OCI-LY7 (cell line): ENCODE data around the gene DDX23. TPM values are rescaled to one million over a fixed set of nuclear protein-coding genes. Genes with fewer than 3 reads are reported as not detected.

Experiments used
- BruUV-seq: library from RNA; stranded (reverse); fragments of 400-500 nt; replicated peaks from 2 replicates; lab custom pipeline; 2021; lab: Mats Ljungman, UMichigan
- CTCF ChIA-PET: fragments of 300-600 bp; sonication (Branson Sonifier 250); formaldehyde crosslinking; loops from one replicate; lab custom pipeline; 2022; ENCODE audit warnings: antibody characterized with exemption; ENCODE audit not compliant: unreplicated experiment; lab: Charles Lee
- POLR2A ChIA-PET: fragments of 300-600 bp; sonication (Branson Sonifier 250); formaldehyde crosslinking; loops from one replicate; lab custom pipeline; 2022; ENCODE audit warnings: antibody characterized with exemption; lab: Charles Lee
- DNase-seq: peaks from one replicate; pipeline ENCODE4 v3.0.0-alpha.2; 2015; ENCODE audit warnings: low spot score
- H2AFZ ChIP-seq: fragments of 200-600 bp; sonication (generic), shearing (Covaris generic); 2 replicates; pipeline ENCODE4 v1.6.1; 2014; ENCODE audit warnings: mild to moderate bottlenecking, antibody characterized with exemption, low read length, moderate library complexity
- H3K27ac ChIP-seq: fragments of 200-600 bp; sonication (generic); 2 replicates; pipeline ENCODE4 v1.5.1; 2014; ENCODE audit warnings: mixed run types, low read depth, mild to moderate bottlenecking, moderate library complexity, low read length, inconsistent platforms; ENCODE audit not compliant: poor library complexity, severe bottlenecking
- H3K36me3 ChIP-seq: fragments of 200-600 bp; sonication (generic); 2 replicates; pipeline ENCODE4 v1.6.1; 2014; ENCODE audit warnings: mild to moderate bottlenecking, antibody characterized with exemption, low read length, moderate library complexity, mixed read lengths; ENCODE audit not compliant: insufficient read depth
- H3K4me1 ChIP-seq: fragments of 200-600 bp; sonication (generic); 2 replicates; pipeline ENCODE4 v1.5.1; 2014; ENCODE audit warnings: mild to moderate bottlenecking, low read length; ENCODE audit not compliant: insufficient read depth, poor library complexity, severe bottlenecking
- H3K4me2 ChIP-seq: fragments of 200-600 bp; sonication (generic); 2 replicates; pipeline ENCODE4 v1.6.1; 2014; ENCODE audit warnings: mild to moderate bottlenecking, low read length
- H3K4me3 ChIP-seq: fragments of 200-600 bp; sonication (generic); 2 replicates; pipeline ENCODE4 v1.5.1; 2014; ENCODE audit warnings: mild to moderate bottlenecking, low read depth, low read length; ENCODE audit not compliant: poor library complexity, severe bottlenecking
- H3K79me2 ChIP-seq: fragments of 200-600 bp; sonication (generic); 2 replicates; pipeline ENCODE4 v1.6.1; 2016; ENCODE audit warnings: low read depth, mild to moderate bottlenecking, low read length, moderate library complexity, mixed read lengths; ENCODE audit not compliant: insufficient read depth
- H3K9me2 ChIP-seq: fragments of 200-600 bp; sonication (generic); 2 replicates; pipeline ENCODE4 v1.6.1; 2016; ENCODE audit warnings: mild to moderate bottlenecking, low read length, mixed read lengths; ENCODE audit not compliant: insufficient read depth
- H3K9me3 ChIP-seq: fragments of 200-600 bp; sonication (generic); 2 replicates; pipeline ENCODE4 v1.6.1; 2014; ENCODE audit warnings: mild to moderate bottlenecking, mixed run types, low read length, mixed read lengths
- H4K20me1 ChIP-seq: fragments of 200-600 bp; sonication (generic); 2 replicates; pipeline ENCODE4 v1.6.1; 2014; ENCODE audit warnings: mild to moderate bottlenecking, antibody characterized with exemption, low read length, moderate library complexity, mixed read lengths; ENCODE audit not compliant: insufficient read depth
- CTCF ChIP-seq: fragments of 200-600 bp; sonication (generic); conservative IDR thresholded peaks from 2 replicates; pipeline ENCODE4 v1.5.1; 2014; ENCODE audit warnings: mild to moderate bottlenecking, antibody characterized with exemption, low read length, moderate library complexity, mixed read lengths
- EZH2phosphoT487 ChIP-seq: fragments of 200-600 bp; sonication (generic); IDR thresholded peaks from 2 replicates; pipeline ENCODE4 v1.6.1; 2018; ENCODE audit warnings: low read depth, borderline replicate concordance, mild to moderate bottlenecking, mixed run types, antibody characterized with exemption, low read length, moderate library complexity, mixed read lengths
- intact Hi-C: fragments of 100-400 bp; cut with micrococcal nuclease; formaldehyde crosslinking; loops from one replicate; pipeline ENCODE4 v1.10.0; 2022; ENCODE audit not compliant: unreplicated experiment
- total RNA-seq, 2 experiments: library from RNA; depleted of rRNA in 1 of 2; stranded (reverse); fragments of >200 nt in 1 of 2; shearing (Covaris generic) in 1 of 2; gene quantifications; 2 replicates each; pipeline ENCODE4 v1.2.3, GENCODE V29; 2014 to 2022

Gene DDX23
- total RNA-seq, 2 experiments from 2014 or later = 91.1 to 119 TPM

GRCh38 chr12:48828841-48829575, 23.0 kb downstream of the DDX23 start:
- ChIA-PET CTCF (interaction anchor here (1.2 kb wide), 1 partner anchor 14 kb away, joined by 5 read pairs; no protein-coding TSS in a partner anchor), POLR2A (no interaction called here)
- H3K79me2 ChIP-seq = no peaks in the 10 kb centered on the region
- no peaks in the 10 kb centered on the region for H3K9me2 ChIP-seq
- no peak overlapping the region for H2AFZ ChIP-seq
- H3K4me1 ChIP-seq = no peaks in the 10 kb centered on the region
- H3K4me2 ChIP-seq = no peak overlapping the region
- TF ChIP-seq EZH2phosphoT487 (no peak), CTCF (no peak)
- DNase-seq = no peak
- H3K36me3 ChIP-seq = peaks cover 66% of the 10 kb centered on the region
- intact Hi-C loops = no loop called here
- no peaks in the 10 kb centered on the region for H4K20me1 ChIP-seq
- H3K9me3 ChIP-seq = no peaks in the 10 kb centered on the region
- H3K27ac ChIP-seq = no peak overlapping the region
- no peak overlapping the region for H3K4me3 ChIP-seq
- BruUV-seq = no TSS peak

- intact Hi-C loops = no loop called here
- Histone ChIP-seq H4K20me1 (no peaks in the 10 kb centered on the region), H3K9me2 (no peaks in the 10 kb centered on the region), H3K4me2 (no peak overlapping the region), H3K27ac (no peak overlapping the region), H2AFZ (no peak overlapping the region), H3K9me3 (no peaks in the 10 kb centered on the region), H3K4me3 (no peak overlapping the region), H3K79me2 (no peaks in the 10 kb centered on the region), H3K36me3 (peaks cover 59% of the 10 kb centered on the region), H3K4me1 (no peaks in the 10 kb centered on the region)
- CTCF ChIA-PET = interaction anchor here (1.2 kb wide), 1 partner anchor 13 kb away, joined by 5 read pairs; no protein-coding TSS in a partner anchor
- no TSS peak for BruUV-seq
- POLR2A ChIA-PET = no interaction called here
- TF ChIP-seq EZH2phosphoT487 = no peak
- TF ChIP-seq CTCF = no peak
- no peak for DNase-seq
Measured at GRCh38 chr12:48828293-48828692, 23.7 kb downstream of the DDX23 start.

- Histone ChIP-seq H3K4me3 (no peak overlapping the region), H3K4me1 (no peaks in the 10 kb centered on the region), H3K9me2 (no peaks in the 10 kb centered on the region), H2AFZ (no peak overlapping the region), H3K9me3 (no peaks in the 10 kb centered on the region), H3K4me2 (no peak overlapping the region), H3K27ac (no peak overlapping the region), H4K20me1 (no peaks in the 10 kb centered on the region), H3K36me3 (peaks cover 52% of the 10 kb centered on the region), H3K79me2 (no peaks in the 10 kb centered on the region)
- TF ChIP-seq CTCF (no peak), EZH2phosphoT487 (no peak)
- BruUV-seq = no TSS peak
- intact Hi-C loops = no loop called here
- DNase-seq = no peak
- ChIA-PET CTCF (interaction anchor here (1.2 kb wide), 1 partner anchor 13 kb away, joined by 5 read pairs; no protein-coding TSS in a partner anchor), POLR2A (interaction anchor here (1.3 kb wide), 1 partner anchor 24 kb away, joined by 3 read pairs; the partner anchor contains the start of gene DDX23)
Measured at GRCh38 chr12:48827513-48828096, 24.4 kb downstream of the DDX23 start.
